GM19452 (cell line): ENCODE results near the gene YIF1A.
"Not testable (repeated sequence)": the region's sequence is repeated elsewhere in the genome, so short reads cannot be mapped to it uniquely, and the experiment has no call there.

Experiments used
- ATAC-seq: cut with Tn5 transposase; IDR thresholded peaks from one replicate; pipeline ENCODE4 v1.9.1; 2021; ENCODE audit not compliant: unreplicated experiment

YIF1A gene

GRCh38 chr11:66326261-66327111 lies 37.5 kb upstream of the YIF1A start:
- ATAC-seq: no peak

DNA sequence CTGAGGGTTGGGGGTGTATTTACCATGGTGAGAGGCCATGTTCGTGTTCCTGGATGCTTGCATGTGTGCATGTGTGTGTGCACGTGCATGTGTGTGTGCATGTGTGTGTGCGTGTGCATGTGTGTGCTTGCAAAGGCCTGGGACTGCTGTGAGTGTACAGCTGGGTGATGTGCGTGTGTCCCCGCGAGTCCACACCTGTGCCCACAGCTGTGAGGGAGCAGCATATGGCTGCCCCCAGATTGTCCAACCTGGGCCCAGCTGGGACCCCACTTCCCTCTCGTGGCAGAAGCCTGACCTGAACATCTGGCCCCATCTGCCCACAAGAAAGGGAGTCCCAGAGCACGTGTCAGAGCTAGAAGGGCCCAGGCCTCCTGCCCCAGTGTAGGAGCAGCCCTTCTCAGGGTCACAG lies 36.3 kb upstream of the YIF1A start:
- no peak for ATAC-seq

GRCh38 chr11:66324664-66325063 lies 35.7 kb upstream of the YIF1A start:
- ATAC-seq: no peak

GRCh38 chr11:66323684-66324083 lies 34.7 kb upstream of the YIF1A start:
- ATAC-seq: no peak

GRCh38 chr11:66322732-66323427 lies 33.9 kb upstream of the YIF1A start:
- no peak for ATAC-seq

DNA sequence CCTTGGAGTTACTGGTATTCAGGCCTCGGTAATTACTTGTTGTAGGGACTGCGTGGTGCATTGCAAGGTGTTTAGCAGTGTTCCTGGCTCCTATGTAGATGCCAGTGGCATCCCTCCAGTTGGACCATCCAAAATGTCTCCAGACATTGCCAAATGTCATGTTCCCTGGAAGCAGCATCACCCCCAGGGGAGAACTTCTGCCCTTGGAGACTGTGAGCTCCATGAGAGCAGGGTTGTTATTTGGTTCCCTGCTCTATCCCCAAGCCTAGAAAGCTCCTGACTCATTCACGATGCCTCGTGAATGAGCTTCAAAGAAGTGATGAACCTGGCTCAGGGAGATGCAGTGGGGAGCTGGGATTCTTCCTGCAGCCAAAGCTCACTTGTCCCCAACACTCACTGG lies 32.7 kb upstream of the YIF1A start:
- ATAC-seq: no peak

GRCh38 chr11:66320748-66321147 lies 31.8 kb upstream of the YIF1A start:
- not testable (repeated sequence) for ATAC-seq

DNA sequence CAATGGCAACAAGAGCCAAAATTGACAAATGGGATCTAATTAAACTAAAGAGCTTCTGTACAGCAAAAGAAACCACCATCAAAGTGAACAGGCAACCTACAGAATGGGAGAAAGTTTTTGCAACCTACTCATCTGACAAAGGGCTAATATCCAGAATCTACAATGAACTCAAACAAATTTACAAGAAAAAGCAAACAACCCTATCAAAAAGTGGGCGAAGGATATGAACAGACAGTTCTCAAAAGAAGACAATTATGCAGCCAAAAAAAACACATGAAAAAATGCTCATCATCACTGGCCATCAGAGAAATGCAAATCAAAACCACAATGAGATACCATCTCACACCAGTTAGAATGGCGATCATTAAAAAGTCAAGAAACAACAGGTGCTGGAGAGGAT lies 31.3 kb upstream of the YIF1A start:
- not testable (repeated sequence) for ATAC-seq

DNA sequence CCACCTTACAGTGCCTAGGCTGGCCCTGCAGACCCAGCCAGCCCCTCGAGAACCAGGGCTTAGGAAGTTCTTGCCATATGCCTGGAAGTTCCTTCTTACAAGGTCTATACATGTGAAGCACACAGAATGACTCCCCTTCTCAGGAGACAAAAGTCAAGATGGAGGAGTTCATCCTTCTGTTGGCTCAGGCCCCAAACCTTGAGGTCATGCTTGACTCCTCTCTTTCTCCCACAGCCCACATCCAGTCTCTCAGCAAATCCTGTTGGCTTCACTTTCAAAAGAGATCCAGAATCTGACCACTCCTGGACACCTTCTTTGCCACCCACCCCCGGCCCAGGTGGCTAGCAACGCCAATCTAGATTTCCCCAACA lies 29.6 kb upstream of the YIF1A start:
- no peak for ATAC-seq

- no peak for ATAC-seq
Observed at GRCh38 chr11:66317723-66318599, 29.0 kb upstream of the YIF1A start.

- ATAC-seq: no peak
Observed at GRCh38 chr11:66317322-66317722, 28.4 kb upstream of the YIF1A start.

DNA sequence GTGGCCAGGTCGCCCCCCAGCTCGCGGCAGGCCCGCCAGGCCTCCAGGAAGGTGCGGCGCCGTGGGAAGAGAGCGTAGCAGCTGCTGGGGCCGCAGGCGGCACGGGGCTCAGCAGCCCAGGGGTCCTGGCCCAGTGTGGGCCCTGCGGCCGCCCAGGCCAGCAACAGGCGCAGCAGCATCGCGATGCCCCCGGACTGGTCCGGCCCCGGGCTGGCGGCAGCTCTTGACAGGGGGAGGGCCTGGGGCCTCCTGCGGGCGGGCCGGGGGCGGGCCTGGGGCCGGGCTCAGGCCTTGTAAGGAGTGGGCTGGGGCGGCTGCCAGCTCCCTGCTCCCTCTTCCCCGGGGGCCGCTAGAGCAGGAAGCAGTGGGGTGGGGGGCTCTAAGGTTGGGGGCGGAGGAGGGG lies 27.9 kb upstream of the YIF1A start, which contains the start of gene CD248:
Gene CD248, minus strand, starts transcription at position 196 of the 403 bp plus-strand sequence. Its CDS starts 17 bp downstream, at position 179.
- no peak for ATAC-seq

- no peak for ATAC-seq
Observed at GRCh38 chr11:66315921-66316811, 27.2 kb upstream of the YIF1A start.

- ATAC-seq: no peak
Observed at GRCh38 chr11:66315498-66315885, 26.5 kb upstream of the YIF1A start.

- no peak for ATAC-seq
Observed at GRCh38 chr11:66314561-66315497, 25.9 kb upstream of the YIF1A start.

- ATAC-seq: no peak
Observed at GRCh38 chr11:66314186-66314501, 25.2 kb upstream of the YIF1A start.

- ATAC-seq: no peak
Observed at GRCh38 chr11:66313321-66314185, 24.6 kb upstream of the YIF1A start.

GRCh38 chr11:66312549-66313320 lies 23.8 kb upstream of the YIF1A start:
- ATAC-seq: peak; percentile 54
